Stomach (tissue), 4 donors: ENCODE measurements around the gene MDFI.

Experiments used
- CTCF ChIP-seq, 7 experiments: fragments of 450-650 bp in 4 of 7; fragments of 200-600 bp in 3 of 7; sonication (generic) in 3 of 7; IDR thresholded peaks; one replicate each; pipeline ENCODE4 v1.5.1; 2016 to 2019; ENCODE audit warnings: antibody characterized with exemption in 7 of 7, control low read depth in 2 of 7, mild to moderate bottlenecking in 1 of 7
- POLR2A ChIP-seq, 4 donors: fragments of 450-650 bp; IDR thresholded peaks; one replicate each; pipeline ENCODE4 v1.6.1; 2016; ENCODE audit warnings: antibody characterized with exemption in 4 of 4, control low read depth in 2 of 4, mild to moderate bottlenecking in 1 of 4, moderate library complexity in 1 of 4

- TF ChIP-seq CTCF (IDR thresholded peaks at IDR 0.05) = no peak
- no peak for TF ChIP-seq POLR2A (IDR thresholded peaks at IDR 0.05)
These were observed 5.6 kb downstream of the MDFI start for GRCh38 chr6:41643899-41644269.
